ENCODE data around the gene GNB1. TPM values are rescaled to one million over a fixed set of nuclear protein-coding genes. Genes with fewer than 3 reads are reported as not detected.

GNB1 gene
- total and polyA plus RNA-seq, 10 of the 15 experiments (the other 5 are each of a cell fraction or from before 2014, with no cell fraction given) = 23.0 to 392 (median 93.9) TPM

GRCh38 chr1:1852619-1853414 is 38.1 kb downstream of the GNB1 start:
- ChIA-PET RAD21 (ENCODE audit: unreplicated experiment) (no interaction called here), POLR2A (interaction anchor here (1.3 kb wide), 1 partner anchor 49 kb away, joined by 3 read pairs; no protein-coding TSS in a partner anchor), SMC1A (ENCODE audit: uncharacterized antibody, unreplicated experiment) (interaction anchor here (1.1 kb wide), 2 partner anchors 10 to 53 kb away, joined by 3 to 4 read pairs; no protein-coding TSS in a partner anchor), CTCF (interaction anchor here (1.4 kb wide), 1 partner anchor 53 kb away, joined by 4 read pairs; no protein-coding TSS in a partner anchor)
- no peak for TF ChIP-seq POLR2AphosphoS5 (IDR thresholded peaks at IDR 0.05; ENCODE audit: low read length)
- TF ChIP-seq BACH1 (IDR thresholded peaks at IDR 0.05; ENCODE audit: borderline replicate concordance) = no peak
- TF ChIP-seq SREBF2 (IDR thresholded peaks at IDR 0.05; ENCODE audit: low read length) = no peak
- no peak for TF ChIP-seq NR2F1 (conservative IDR thresholded peaks at IDR 0.05)
- no peak for TF ChIP-seq ETV6 (conservative IDR thresholded peaks at IDR 0.05 in 1 of 2, IDR thresholded peaks at IDR 0.05 in 1 of 2; ENCODE audit: borderline replicate concordance in 1 of 2, low read depth in 1 of 2)
- no peak for TF ChIP-seq TAF1 (IDR thresholded peaks at IDR 0.05; ENCODE audit: borderline replicate concordance, low read depth, low read length)
- 0 out of 2 replicates have a peak, but pooled peaks have one; percentile 18 for TF ChIP-seq POLR2A (IDR thresholded peaks at IDR 0.05; ENCODE audit: low read depth, low read length)
- in situ Hi-C loops (cut with MboI) = no loop called here
- H3K9me3 ChIP-seq (replicated peaks; ENCODE audit: control insufficient read depth, insufficient read depth, low read length) = no peaks in the 10 kb centered on the region
- no peak overlapping the region for H3K4me2 ChIP-seq (ENCODE audit: control insufficient read depth, insufficient read depth)
- no peak overlapping the region for H2AFZ ChIP-seq (ENCODE audit: control insufficient read depth, low read depth, low read length)
- H4K20me1 ChIP-seq (ENCODE audit: control insufficient read depth, insufficient read depth) = peaks cover 10% of the 10 kb centered on the region
- peaks cover 7 to 15% of the 10 kb centered on the region in 2 experiments; a peak in 3 of 4 replicates for H3K36me3 ChIP-seq (ENCODE audit: control insufficient read depth in 2 of 2, insufficient read depth in 2 of 2, low read length in 1 of 2)
- intact Hi-C loops (cut with micrococcal nuclease; ENCODE audit: unreplicated experiment) = no loop called here
- no peak overlapping the region for H3K27ac ChIP-seq (ENCODE audit: control insufficient read depth, insufficient read depth)
- FAIRE-seq (no peak), ATAC-seq (no peak), DNase-seq (ENCODE audit: low read depth, low spot score) (no peak)
- no peaks in the 10 kb centered on the region for H3K27me3 ChIP-seq (replicated peaks in 1 of 2; ENCODE audit: control insufficient read depth in 2 of 2, insufficient read depth in 2 of 2, low read length in 1 of 2)
- 85% methylated on average over 10 of the region's 10 CpGs for WGBS (ENCODE audit: insufficient coverage, insufficient replicate concordance, low lambda C conversion rate, missing lambda C conversion rate)
- H3K9ac ChIP-seq (ENCODE audit: control insufficient read depth, insufficient read depth, low read length) = no peak overlapping the region
- H3K4me1 ChIP-seq (ENCODE audit: control insufficient read depth, insufficient read depth, low read length) = peaks cover 24% of the 10 kb centered on the region
- TSS peak; percentile 25 for BruUV-seq (replicated peaks)
- H3K4me3 ChIP-seq = no peak overlapping the region
- peaks cover 79% of the 10 kb centered on the region for H3K79me2 ChIP-seq (ENCODE audit: control insufficient read depth, insufficient read depth, low read length)

Measured in GM12878 (cell line).